ENCODE data around the gene TRIM29. TPM values are rescaled to one million over a fixed set of nuclear protein-coding genes. Genes with fewer than 3 reads are reported as not detected.

The TRIM29 gene
- total and polyA plus RNA-seq, 4 donors, result 4.4 to 26.6 (median 16.9) TPM

DNA sequence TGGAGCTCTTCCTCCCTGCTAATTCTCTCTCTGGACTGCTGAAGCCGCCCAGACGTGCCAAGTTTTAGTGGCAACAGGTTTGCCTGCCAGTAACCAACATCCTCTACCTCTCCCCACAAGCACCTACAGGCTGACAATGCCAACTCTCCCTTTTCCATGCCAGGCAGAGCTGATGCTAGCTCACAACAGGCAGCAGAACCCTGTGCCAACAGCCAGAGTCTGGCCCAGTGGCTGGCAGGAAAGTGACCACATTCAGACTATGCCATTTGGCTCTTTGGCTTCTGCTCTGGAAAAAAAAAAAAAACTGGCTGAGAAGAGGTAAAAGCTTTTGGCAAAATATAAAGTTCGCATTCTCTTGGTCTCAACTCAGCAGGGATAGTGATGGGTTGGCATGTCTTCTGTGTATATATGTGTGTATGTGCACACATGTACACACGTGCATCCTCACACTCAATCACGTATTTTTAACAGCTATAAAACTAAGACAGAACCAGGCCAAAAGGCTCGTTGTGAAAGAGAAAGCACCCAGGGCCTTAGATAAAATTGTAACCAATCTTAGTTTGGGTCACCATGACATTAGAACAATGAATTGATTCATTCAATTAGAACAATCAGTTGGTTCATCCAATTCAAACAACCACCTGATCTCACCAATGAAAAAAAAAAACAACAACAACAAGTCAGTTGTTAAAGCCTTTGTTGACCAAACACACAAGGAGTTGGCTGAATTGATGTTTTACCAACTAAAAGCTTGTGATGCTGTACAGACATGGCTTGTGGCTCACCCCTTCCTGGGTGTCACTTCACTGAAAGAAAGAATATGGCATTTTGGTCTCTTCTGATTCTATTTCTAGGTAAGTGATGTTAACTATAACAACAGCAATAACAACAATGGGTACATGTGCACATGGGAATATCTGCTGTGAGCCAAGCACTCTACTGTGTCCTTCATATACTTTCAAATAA is 48.6 kb downstream of the TRIM29 start:
- no peak overlapping the region for H3K9ac ChIP-seq (ENCODE audit: insufficient read depth in 1 of 2, low read length in 2 of 2)
- H3K27ac ChIP-seq (ENCODE audit: low read depth in 1 of 2, low read length in 1 of 2), result no peak overlapping the region
- peaks cover 0 to 6% (median 0%) of the 10 kb centered on the region in 3 donors for H3K27me3 ChIP-seq (ENCODE audit: control insufficient read depth in 3 of 3, insufficient read depth in 3 of 3, low read length in 2 of 3)
- TF ChIP-seq, protein P1, sequence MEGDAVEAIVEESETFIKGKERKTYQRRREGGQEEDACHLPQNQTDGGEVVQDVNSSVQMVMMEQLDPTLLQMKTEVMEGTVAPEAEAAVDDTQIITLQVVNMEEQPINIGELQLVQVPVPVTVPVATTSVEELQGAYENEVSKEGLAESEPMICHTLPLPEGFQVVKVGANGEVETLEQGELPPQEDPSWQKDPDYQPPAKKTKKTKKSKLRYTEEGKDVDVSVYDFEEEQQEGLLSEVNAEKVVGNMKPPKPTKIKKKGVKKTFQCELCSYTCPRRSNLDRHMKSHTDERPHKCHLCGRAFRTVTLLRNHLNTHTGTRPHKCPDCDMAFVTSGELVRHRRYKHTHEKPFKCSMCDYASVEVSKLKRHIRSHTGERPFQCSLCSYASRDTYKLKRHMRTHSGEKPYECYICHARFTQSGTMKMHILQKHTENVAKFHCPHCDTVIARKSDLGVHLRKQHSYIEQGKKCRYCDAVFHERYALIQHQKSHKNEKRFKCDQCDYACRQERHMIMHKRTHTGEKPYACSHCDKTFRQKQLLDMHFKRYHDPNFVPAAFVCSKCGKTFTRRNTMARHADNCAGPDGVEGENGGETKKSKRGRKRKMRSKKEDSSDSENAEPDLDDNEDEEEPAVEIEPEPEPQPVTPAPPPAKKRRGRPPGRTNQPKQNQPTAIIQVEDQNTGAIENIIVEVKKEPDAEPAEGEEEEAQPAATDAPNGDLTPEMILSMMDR (IDR thresholded peaks at IDR 0.05; ENCODE audit: control extremely low read depth, extremely low read depth), result no peak
- no peaks in the 10 kb centered on the region for H3K4me1 ChIP-seq (ENCODE audit: control insufficient read depth in 5 of 5, insufficient read depth in 5 of 5, low read length in 5 of 5)
- ATAC-seq (ENCODE audit: insufficient read depth, low FRiP score) (no peak), DNase-seq (no peak)
- WGBS, 2 donors, result 81 to 90% methylated on average over 6 of the region's 6 CpGs
- no peaks in the 10 kb centered on the region for H3K36me3 ChIP-seq (ENCODE audit: control insufficient read depth in 4 of 4, insufficient read depth in 4 of 4, low read length in 4 of 4)
- H3K4me3 ChIP-seq, result no peak overlapping the region
- H3K9me3 ChIP-seq (ENCODE audit: control insufficient read depth in 4 of 4, insufficient read depth in 3 of 4, low read length in 3 of 4), result no peaks in the 10 kb centered on the region

DNA sequence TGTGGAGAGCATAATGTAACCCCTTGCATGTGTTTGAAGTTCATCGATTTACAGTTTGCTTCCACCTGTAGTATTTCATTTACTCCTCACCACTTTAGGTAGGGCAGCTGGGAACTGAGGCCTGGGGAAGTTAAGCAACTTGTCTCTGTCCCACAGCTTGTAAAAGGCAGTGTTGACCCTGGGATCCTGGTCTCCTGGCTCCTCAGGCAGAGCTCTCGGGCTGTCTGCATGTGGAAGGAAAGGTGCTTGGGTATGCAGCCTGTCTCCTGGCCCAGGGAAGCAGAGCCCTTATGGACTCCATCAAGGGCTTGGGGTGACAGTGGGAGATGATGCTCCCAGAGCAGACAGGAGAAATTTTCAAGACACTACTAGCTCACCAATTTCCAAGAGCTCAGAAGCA is 49.9 kb downstream of the TRIM29 start:
- Histone ChIP-seq H3K9me3 (ENCODE audit: control insufficient read depth in 4 of 4, insufficient read depth in 3 of 4, low read length in 3 of 4) (no peaks in the 10 kb centered on the region), H3K9ac (ENCODE audit: insufficient read depth in 1 of 2, low read length in 2 of 2) (no peak overlapping the region), H3K4me1 (ENCODE audit: control insufficient read depth in 5 of 5, insufficient read depth in 5 of 5, low read length in 5 of 5) (no peaks in the 10 kb centered on the region), H3K27ac (ENCODE audit: low read depth in 1 of 2, low read length in 1 of 2) (no peak overlapping the region), H3K4me3 (no peak overlapping the region), H3K27me3 (ENCODE audit: control insufficient read depth in 3 of 3, insufficient read depth in 3 of 3, low read length in 2 of 3) (peaks cover 0 to 6% (median 0%) of the 10 kb centered on the region in 3 donors), H3K36me3 (ENCODE audit: control insufficient read depth in 4 of 4, insufficient read depth in 4 of 4, low read length in 4 of 4) (no peaks in the 10 kb centered on the region)
- TF ChIP-seq, protein P1 (IDR thresholded peaks at IDR 0.05; ENCODE audit: control extremely low read depth, extremely low read depth), result no peak
- ATAC-seq (ENCODE audit: insufficient read depth, low FRiP score) (no peak), DNase-seq (no peak)
- 87 to 90% methylated on average over 2 of the region's 2 CpGs for WGBS, 2 donors

DNA sequence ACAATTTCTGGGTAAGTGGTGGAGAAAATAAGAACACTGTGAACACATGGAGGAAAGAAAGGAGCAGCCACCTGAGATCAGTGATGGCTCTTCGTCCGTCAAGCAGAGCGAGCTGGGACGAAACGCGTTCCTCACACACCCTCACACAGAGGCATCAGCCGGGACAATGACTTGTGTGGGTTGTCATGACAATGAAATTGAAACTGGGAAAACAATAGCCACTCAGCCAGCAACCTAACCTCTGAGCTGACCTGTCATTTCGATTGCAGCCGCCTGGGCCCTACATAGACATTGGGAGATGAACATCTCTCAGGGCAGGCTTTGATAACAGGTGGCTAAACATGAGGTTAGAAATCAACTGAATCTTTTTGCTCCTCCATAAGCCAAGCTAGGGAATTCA is 51.3 kb downstream of the TRIM29 start:
- ATAC-seq (ENCODE audit: insufficient read depth, low FRiP score) (no peak), DNase-seq (no peak)
- TF ChIP-seq, protein P1 (IDR thresholded peaks at IDR 0.05; ENCODE audit: control extremely low read depth, extremely low read depth), result no peak
- no peaks in the 10 kb centered on the region for H3K4me1 ChIP-seq (ENCODE audit: control insufficient read depth in 5 of 5, insufficient read depth in 5 of 5, low read length in 5 of 5)
- no peak overlapping the region for H3K4me3 ChIP-seq
- 68 to 74% methylated on average over 9 of the region's 9 CpGs for whole genome bisulfite sequencing, 2 donors
- H3K9ac ChIP-seq (ENCODE audit: insufficient read depth in 1 of 2, low read length in 2 of 2), result no peak overlapping the region
- no peak overlapping the region for H3K27ac ChIP-seq (ENCODE audit: low read depth in 1 of 2, low read length in 1 of 2)
- H3K36me3 ChIP-seq (ENCODE audit: control insufficient read depth in 4 of 4, insufficient read depth in 4 of 4, low read length in 4 of 4), result no peaks in the 10 kb centered on the region
- peaks cover 0 to 6% (median 0%) of the 10 kb centered on the region in 3 donors for H3K27me3 ChIP-seq (ENCODE audit: control insufficient read depth in 3 of 3, insufficient read depth in 3 of 3, low read length in 2 of 3)
- H3K9me3 ChIP-seq (ENCODE audit: control insufficient read depth in 4 of 4, insufficient read depth in 3 of 4, low read length in 3 of 4), result peaks cover 0 to 3% (median 0%) of the 10 kb centered on the region in 4 donors
